Esophagus squamous epithelium (tissue), 5 donors: ENCODE data around the gene ZSCAN5B. TPM values are rescaled to one million over a fixed set of nuclear protein-coding genes. Genes with fewer than 3 reads are reported as not detected.
"Not testable (repeated sequence)": the region's sequence is repeated elsewhere in the genome, so short reads cannot be mapped to it uniquely, and the experiment has no call there.

Experiments
- DNase-seq: peaks from one replicate; lab custom pipeline; 2025; lab: John Stamatoyannopoulos, UW
- H3K27ac ChIP-seq, 4 donors: fragments of 200-600 bp; sonication (generic); one replicate each; pipeline ENCODE4 v1.5.1; 2016 to 2019; ENCODE audit warnings: mild to moderate bottlenecking in 1 of 4
- H3K27me3 ChIP-seq, 4 donors: fragments of 200-600 bp; sonication (generic); 1 replicate in 3 of 4; 2 replicates in 1 of 4; pipeline versions ENCODE4 v1.5.1 to v1.6.0; 2017 to 2021; ENCODE audit warnings: antibody characterized with exemption in 1 of 4
- H3K36me3 ChIP-seq, 3 donors: fragments of 200-600 bp; sonication (generic); one replicate each; pipeline ENCODE4 v1.5.1; 2016 to 2019
- H3K4me1 ChIP-seq, 3 donors: fragments of 200-600 bp; sonication (generic); one replicate each; pipeline ENCODE4 v1.5.1; 2017 to 2019
- H3K4me3 ChIP-seq, 4 donors: fragments of 200-600 bp; sonication (generic); 1 replicate in 3 of 4; 2 replicates in 1 of 4; pipeline ENCODE4 v1.5.1; 2016 to 2019; ENCODE audit warnings: mild to moderate bottlenecking in 2 of 4, moderate library complexity in 1 of 4
- H3K9me3 ChIP-seq, 3 donors: fragments of 200-600 bp; sonication (generic); one replicate each; pipeline ENCODE4 v1.5.1; 2016 to 2019
- CTCF ChIP-seq, 6 experiments: fragments of 450-650 bp in 4 of 6; fragments of 200-600 bp in 2 of 6; sonication (generic) in 2 of 6; IDR thresholded peaks; one replicate each; pipeline ENCODE4 v1.5.1; 2016 to 2019; ENCODE audit warnings: antibody characterized with exemption in 6 of 6, mild to moderate bottlenecking in 4 of 6, moderate library complexity in 4 of 6
- POLR2A ChIP-seq, 4 donors: fragments of 450-650 bp; IDR thresholded peaks; one replicate each; pipeline ENCODE4 v1.6.1; 2017; ENCODE audit warnings: antibody characterized with exemption in 4 of 4, mild to moderate bottlenecking in 4 of 4, moderate library complexity in 3 of 4
- WGBS, 2 donors: methylation state at CpG; one replicate each; pipeline ENCODE4 v1.1.5; 2018; 5-methylcytosine and 5-hydroxymethylcytosine counted together
- intact Hi-C: fragments of 100-400 bp; cut with DNase I; formaldehyde crosslinking; loops from one replicate; pipeline ENCODE4 v1.15.0; 2022
- total RNA-seq, 4 donors: library from RNA; depleted of rRNA; stranded (reverse); fragments of >200 nt; gene quantifications; one replicate each; pipeline ENCODE4 v1.1.0, GENCODE V29; 2016
- donor health status: DM: yes; HTN: yes; CAD: no.

The ZSCAN5B gene
- total RNA-seq, 4 donors from 2014 or later, result not detected

GRCh38 chr19:56191711-56192110 lies 5.9 kb downstream of the ZSCAN5B start:
- no peak for DNase-seq
- Histone ChIP-seq H3K9me3 (no peaks in the 10 kb centered on the region), H3K4me3 (no peak overlapping the region), H3K4me1 (no peaks in the 10 kb centered on the region), H3K36me3 (no peaks in the 10 kb centered on the region), H3K27me3 (peaks cover 0 to 6% (median 0%) of the 10 kb centered on the region in 4 donors), H3K27ac (no peak overlapping the region)
- TF ChIP-seq POLR2A (IDR thresholded peaks at IDR 0.05) (no peak), CTCF (IDR thresholded peaks at IDR 0.05) (no peak)
- intact Hi-C loops, result no loop called here
- WGBS, 2 donors, result 79 to 83% methylated on average over 3 to 4 of the region's 10 CpGs

GRCh38 chr19:56191115-56191514 lies 6.5 kb downstream of the ZSCAN5B start:
- intact Hi-C loops, result no loop called here
- Histone ChIP-seq H3K4me3 (no peak overlapping the region), H3K27ac (no peak overlapping the region), H3K36me3 (no peaks in the 10 kb centered on the region), H3K9me3 (no peaks in the 10 kb centered on the region), H3K4me1 (no peaks in the 10 kb centered on the region), H3K27me3 (peaks cover 0 to 10% (median 0%) of the 10 kb centered on the region in 4 donors)
- no peak for TF ChIP-seq CTCF (IDR thresholded peaks at IDR 0.05)
- WGBS, 2 donors, result 74 to 79% methylated on average over 4 to 7 of the region's 7 CpGs
- DNase-seq, result no peak

GRCh38 chr19:56189785-56190184 lies 7.8 kb downstream of the ZSCAN5B start:
- Histone ChIP-seq H3K27me3 (peaks cover 0 to 16% (median 0%) of the 10 kb centered on the region in 4 donors), H3K36me3 (no peaks in the 10 kb centered on the region), H3K9me3 (no peaks in the 10 kb centered on the region), H3K27ac (no peak overlapping the region), H3K4me1 (no peaks in the 10 kb centered on the region), H3K4me3 (no peak overlapping the region)
- no peak for TF ChIP-seq POLR2A (IDR thresholded peaks at IDR 0.05)
- no peak for TF ChIP-seq CTCF (IDR thresholded peaks at IDR 0.05)
- no peak for DNase-seq
- WGBS, 2 donors, result 76 to 88% methylated on average over 5 to 14 of the region's 17 CpGs
- intact Hi-C loops, result no loop called here

- TF ChIP-seq POLR2A (IDR thresholded peaks at IDR 0.05), result no peak
- Histone ChIP-seq H3K36me3 (no peaks in the 10 kb centered on the region), H3K27me3 (peaks cover 0 to 45% (median 0%) of the 10 kb centered on the region in 4 donors), H3K27ac (no peak overlapping the region), H3K4me1 (no peaks in the 10 kb centered on the region), H3K4me3 (no peak overlapping the region), H3K9me3 (no peaks in the 10 kb centered on the region)
- 42 to 49% methylated on average over 11 of the region's 11 CpGs for WGBS, 2 donors
- no peak for DNase-seq
- intact Hi-C loops, result no loop called here
Observed at GRCh38 chr19:56177564-56178243, 19.9 kb downstream of the ZSCAN5B start.

- intact Hi-C loops, result no loop called here
- H3K27me3 ChIP-seq, result peaks cover 0 to 46% (median 0%) of the 10 kb centered on the region in 4 donors
- H3K4me3 ChIP-seq, result no peak overlapping the region
- peaks cover 0 to under 1% (median 0%) of the 10 kb centered on the region in 3 donors for H3K4me1 ChIP-seq
- 78 to 79% methylated on average over 17 to 18 of the region's 18 CpGs for WGBS, 2 donors
- no peaks in the 10 kb centered on the region for H3K9me3 ChIP-seq
- H3K36me3 ChIP-seq, result no peaks in the 10 kb centered on the region
- H3K27ac ChIP-seq, result no peak overlapping the region
- no peak for TF ChIP-seq POLR2A (IDR thresholded peaks at IDR 0.05)
- TF ChIP-seq CTCF (IDR thresholded peaks at IDR 0.05), result no peak
- no peak for DNase-seq
Observed at GRCh38 chr19:56176881-56177280, 20.7 kb downstream of the ZSCAN5B start.

- peaks cover 0 to 46% (median 0%) of the 10 kb centered on the region in 4 donors for H3K27me3 ChIP-seq
- DNase-seq, H3K9me3 ChIP-seq, H3K4me1 ChIP-seq, H3K27ac ChIP-seq, H3K36me3 ChIP-seq, H3K4me3 ChIP-seq, intact Hi-C loops: not testable (repeated sequence)
- WGBS, 2 donors, result 25 to 44% methylated on average over 1 of the region's 11 CpGs
Observed at GRCh38 chr19:56176310-56176709, 21.3 kb downstream of the ZSCAN5B start.

GRCh38 chr19:56175861-56176307 lies 21.7 kb downstream of the ZSCAN5B start, which contains the start of gene GALP:
Gene GALP, plus strand, starts transcription at chr19:56176008. Its CDS starts 1,101 bp downstream, at chr19:56177109.
- intact Hi-C loops, H3K27ac ChIP-seq, DNase-seq, H3K9me3 ChIP-seq, H3K4me3 ChIP-seq, H3K4me1 ChIP-seq, H3K36me3 ChIP-seq: not testable (repeated sequence)
- 10 to 57% methylated on average over 1 to 6 of the region's 15 CpGs for WGBS, 2 donors
- H3K27me3 ChIP-seq, result peaks cover 0 to 46% (median 0%) of the 10 kb centered on the region in 4 donors
